B cell (primary cell): ENCODE data around the gene TMEM266.

Source experiments
- CTCF ChIP-seq: fragments of 200-600 bp; IDR thresholded peaks from one replicate; pipeline ENCODE4 v1.8.0; 2022; ENCODE audit warnings: antibody characterized with exemption, mild to moderate bottlenecking
- EZH2 ChIP-seq: IDR thresholded peaks from 2 replicates; pipeline ENCODE4 v1.6.1; 2012; ENCODE audit warnings: borderline replicate concordance, low read depth, mild to moderate bottlenecking, moderate library complexity, low read length; ENCODE audit not compliant: insufficient read depth, poor library complexity, severe bottlenecking

- TF ChIP-seq CTCF (peak; percentile 94), EZH2 (no peak)
These were observed 79.7 kb downstream of the TMEM266 start for GRCh38 chr15:76139368-76140073.
